ENCODE measurements around the gene VPS72.
"Not testable (repeated sequence)": the region's sequence is repeated elsewhere in the genome, so short reads cannot be mapped to it uniquely, and the experiment has no call there.

Gene VPS72, protein sequence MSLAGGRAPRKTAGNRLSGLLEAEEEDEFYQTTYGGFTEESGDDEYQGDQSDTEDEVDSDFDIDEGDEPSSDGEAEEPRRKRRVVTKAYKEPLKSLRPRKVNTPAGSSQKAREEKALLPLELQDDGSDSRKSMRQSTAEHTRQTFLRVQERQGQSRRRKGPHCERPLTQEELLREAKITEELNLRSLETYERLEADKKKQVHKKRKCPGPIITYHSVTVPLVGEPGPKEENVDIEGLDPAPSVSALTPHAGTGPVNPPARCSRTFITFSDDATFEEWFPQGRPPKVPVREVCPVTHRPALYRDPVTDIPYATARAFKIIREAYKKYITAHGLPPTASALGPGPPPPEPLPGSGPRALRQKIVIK

DNA sequence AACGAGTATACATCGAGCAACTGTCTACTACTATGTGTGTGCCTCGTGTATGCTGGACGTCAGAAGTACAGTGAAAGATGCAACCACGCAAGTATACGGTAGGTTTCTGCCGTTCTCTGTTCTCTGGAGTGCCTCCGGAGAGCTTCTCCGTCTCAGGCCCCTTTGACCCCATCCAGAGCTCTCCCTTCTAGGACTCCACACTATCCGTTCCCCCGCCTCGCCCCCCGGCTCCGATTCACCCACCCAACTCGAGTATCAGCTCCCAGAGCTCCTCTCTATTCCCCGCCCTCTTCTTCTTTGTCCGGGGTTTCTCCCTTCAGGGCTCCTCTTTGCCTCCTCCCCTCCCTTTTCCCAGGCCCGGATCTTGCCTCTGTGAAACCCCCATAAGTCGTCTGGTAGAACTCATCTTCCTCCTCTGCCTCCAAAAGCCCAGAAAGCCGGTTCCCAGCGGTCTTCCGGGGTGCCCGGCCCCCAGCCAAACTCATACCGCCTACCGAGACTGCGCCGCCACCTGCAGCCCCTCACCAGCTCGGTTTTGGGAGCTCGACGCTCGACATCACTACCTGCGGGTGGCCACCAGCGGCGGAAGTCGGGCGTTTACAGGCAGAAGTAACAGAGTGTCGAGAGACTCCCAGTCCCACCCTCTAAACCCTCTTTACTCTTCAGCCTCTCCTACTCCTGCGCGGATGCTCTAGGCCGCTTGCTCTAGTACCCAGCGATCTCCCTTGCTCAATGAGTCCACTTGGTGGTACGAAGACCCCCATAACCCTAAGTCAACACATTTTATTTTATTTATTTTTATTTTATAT is at the start of gene VPS72:
Gene VPS72 (minus strand): TSS at position 561 of the 809 bp plus-strand sequence. CDS start 76 bp downstream, at position 485.
- peak; percentile 93 for DNase-seq (ENCODE audit: low spot score)

DNA sequence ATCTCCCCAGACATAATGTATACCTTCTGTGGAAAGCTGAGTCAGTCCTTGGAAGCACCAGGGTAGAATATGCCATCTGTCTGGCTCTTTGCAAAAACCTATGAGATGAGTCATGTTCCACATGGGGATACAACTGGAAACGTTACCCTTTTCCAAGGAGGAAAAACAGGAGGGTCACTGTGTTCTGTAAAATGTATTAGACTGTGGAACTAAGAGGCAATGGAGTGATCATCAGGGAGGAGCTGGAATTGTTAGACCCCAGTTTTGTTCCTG is 48.4 kb upstream of the VPS72 start:
- DNase-seq (ENCODE audit: low spot score) = peak; percentile 96

DNA sequence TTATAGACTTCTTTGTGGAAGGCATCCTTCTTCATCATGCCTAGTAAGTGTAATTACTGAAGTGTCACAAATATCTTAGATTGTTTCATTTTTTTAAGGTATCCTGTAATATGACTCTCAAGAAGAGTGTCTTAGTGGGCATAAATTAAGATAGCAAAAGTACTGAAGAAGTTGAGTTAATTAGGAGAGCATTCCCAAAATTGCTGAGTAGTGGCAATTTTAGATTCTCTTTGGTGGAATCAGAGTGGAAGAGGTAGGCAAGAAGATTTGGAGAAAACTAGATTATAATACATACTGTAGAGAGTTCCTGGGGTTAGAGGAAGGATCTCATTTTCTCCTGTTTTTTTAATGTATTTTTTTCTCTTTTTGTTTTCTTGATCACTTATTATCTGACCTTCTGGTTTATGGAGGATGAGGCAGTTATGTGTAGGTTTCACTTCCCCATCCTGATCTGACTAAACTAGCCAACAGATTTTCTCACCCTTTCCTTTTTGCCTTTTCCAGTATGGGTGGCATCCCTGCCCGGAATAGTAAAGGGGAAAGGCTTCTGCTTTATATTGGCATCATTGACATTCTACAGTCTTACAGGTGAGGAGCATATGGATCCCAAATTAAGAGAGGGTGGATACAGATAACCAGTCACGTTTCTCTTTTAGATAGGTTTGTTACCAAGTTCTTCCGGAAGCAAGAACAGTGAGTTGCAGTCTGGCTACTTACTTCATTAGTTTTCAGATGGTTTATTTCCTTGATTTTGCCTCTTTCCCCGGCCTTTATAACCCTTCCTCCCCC is 47.9 kb upstream of the VPS72 start:
- DNase-seq (ENCODE audit: low spot score) = no peak

DNA sequence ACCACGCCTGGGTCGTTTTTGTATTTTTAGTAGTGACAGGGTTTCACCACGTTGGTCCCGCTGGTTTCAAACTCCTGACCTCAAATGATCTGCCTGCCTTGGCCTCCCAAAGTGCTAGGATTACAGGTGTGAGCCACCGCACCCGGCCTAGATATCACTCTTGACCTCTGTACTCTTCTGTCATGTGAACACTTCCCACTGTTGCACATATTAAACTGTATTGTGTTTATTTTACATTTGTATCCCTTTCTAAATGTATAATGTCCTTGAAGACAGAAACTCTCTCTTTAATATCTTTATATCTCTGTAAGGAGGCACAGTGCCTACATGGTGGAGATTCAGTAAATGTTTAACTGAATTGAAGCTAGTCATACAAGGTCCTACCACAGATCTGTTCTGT is 45.2 kb upstream of the VPS72 start:
- no peak for DNase-seq (ENCODE audit: low spot score)

DNA sequence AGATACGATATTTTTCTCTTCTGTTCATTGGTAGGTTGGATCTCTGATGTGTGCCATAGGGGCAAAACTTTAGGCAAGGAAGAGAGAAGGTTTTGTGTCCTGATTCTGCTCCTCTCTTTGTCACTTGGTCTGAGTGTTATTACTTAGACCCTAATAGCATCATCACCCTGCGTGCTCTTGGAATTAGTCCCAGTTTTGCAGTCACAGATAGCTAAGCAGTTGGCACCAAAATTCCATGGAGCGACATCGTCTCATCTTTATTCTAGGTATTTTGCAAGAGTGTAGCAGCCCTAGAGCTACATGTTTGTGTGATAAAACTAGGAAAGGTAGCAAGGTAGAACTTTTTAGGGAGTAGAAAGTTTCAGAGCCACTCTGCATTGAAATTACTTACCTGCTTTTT is 32.1 kb upstream of the VPS72 start:
- no peak for DNase-seq (ENCODE audit: low spot score)

DNA sequence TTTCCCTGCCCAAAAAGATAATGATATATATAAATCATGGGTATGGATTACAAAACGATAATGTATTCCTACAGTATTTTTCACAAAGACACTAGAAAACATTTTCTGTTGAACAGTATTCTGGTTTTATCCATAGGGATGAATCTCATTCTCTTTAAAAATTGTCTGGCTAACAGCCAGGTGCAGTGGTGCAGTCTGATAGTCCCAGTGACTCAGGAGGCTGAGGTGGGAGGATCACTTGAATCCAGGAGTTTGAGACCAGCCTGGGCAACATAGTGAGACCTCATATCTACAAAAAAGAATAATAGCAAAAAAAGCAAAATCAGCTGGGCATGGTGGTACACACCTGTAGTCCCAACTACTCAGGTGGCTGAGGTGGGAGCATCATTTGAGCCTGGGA is 31.6 kb upstream of the VPS72 start:
- DNase-seq (ENCODE audit: low spot score) = no peak

DNA sequence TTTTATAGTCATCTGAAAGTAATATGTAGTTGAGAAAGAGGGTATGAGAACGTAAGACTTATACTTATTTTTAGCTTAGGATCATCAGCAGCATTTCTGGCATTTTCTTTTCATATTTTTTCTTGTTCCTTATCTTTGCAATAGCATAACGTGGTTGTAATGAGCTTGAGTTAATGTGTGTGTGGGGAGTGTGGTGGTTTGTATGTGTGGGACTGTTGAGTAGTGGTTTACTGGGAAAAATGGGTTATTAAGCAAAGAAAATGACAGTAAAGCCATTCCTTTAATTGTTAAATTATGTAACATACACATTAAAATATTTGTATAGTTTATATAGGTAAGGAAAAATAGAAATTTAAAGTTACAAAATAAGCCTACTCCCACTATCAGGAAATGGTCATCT is 23.6 kb upstream of the VPS72 start:
- no peak for DNase-seq (ENCODE audit: low spot score)

DNA sequence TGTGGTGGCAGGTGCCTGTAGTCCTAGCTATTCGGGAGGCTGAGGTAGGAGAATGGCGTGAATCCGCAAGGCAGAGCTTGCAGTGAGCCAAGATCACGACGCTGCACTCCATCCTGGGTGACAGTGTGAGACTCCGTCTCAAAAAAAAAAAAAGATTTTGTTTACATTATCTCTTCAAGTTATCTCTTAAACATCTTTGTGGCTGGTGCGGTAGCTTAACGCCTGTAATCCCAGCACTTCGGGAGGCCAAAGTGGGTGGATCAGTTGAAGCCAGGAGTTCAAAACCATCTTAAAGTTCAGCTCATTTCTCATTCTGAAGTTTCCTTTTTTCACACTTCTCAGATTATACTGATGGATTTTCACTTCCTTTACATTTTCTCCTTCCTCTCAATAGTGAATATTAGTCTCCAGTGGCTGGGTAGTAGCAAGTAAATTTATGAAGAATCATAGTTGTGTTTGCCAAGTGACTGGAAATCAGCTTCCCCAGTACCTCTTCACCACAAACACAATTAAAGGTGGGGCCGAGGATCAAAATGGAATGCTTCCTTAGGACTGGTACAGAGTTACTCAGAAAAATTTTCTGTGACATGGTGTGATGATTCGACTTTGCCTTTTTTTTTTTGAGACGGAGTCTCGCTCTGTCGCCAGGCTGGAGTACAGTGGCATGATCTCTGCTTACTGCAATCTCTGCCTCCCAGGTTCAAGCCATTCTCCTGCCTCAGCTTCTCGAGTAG is 22.1 kb upstream of the VPS72 start:
- DNase-seq (ENCODE audit: low spot score) = no peak

DNA sequence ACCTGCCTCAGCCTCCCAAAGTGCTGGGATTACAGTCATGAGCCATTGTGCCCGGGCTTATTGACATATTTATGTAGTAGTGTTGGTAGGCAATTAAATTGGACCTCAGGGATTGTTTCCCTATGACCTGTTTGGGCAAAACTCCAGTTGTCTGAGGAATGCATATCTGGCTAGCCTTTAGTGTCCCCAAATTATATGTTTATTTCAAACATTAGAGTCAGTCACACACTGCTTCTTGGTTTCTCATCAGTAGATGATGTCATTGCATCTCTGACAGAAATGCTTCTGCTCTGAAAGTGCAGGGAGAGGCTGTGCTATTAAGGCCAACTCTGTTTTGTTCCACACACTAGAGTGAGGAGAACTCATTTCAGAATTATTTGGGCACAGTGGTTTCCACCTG is 20.8 kb upstream of the VPS72 start:
- DNase-seq (ENCODE audit: low spot score) = no peak

DNA sequence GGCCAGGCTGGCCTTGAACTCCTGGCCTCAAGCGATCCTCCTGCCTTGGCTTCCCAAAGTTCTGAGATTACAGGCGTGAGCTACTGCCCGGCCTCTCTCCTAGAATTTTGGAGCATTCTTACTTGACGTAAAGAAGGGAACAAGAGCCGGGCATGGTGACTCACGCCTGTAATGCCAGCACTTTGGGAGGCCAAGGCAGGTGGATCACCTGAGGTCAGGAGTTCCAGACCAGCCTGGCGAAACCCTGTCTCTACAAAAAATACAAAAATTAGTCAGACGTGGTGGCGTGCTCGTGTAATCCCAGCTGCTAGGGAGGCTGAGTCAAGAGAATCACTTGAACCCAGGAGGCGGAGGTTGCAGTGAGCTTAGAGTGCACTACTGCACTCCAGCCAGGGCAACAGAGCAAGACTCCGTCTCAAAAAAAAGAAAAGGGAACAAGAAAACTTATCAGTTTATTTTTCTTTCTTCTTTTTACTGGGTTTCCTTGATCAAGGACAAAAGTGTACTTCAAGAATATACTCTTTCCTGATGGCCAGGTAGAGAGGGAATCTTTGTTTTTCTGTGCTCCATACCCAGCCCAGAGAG is 15.5 kb upstream of the VPS72 start:
- not testable (repeated sequence) for DNase-seq (ENCODE audit: low spot score)

DNA sequence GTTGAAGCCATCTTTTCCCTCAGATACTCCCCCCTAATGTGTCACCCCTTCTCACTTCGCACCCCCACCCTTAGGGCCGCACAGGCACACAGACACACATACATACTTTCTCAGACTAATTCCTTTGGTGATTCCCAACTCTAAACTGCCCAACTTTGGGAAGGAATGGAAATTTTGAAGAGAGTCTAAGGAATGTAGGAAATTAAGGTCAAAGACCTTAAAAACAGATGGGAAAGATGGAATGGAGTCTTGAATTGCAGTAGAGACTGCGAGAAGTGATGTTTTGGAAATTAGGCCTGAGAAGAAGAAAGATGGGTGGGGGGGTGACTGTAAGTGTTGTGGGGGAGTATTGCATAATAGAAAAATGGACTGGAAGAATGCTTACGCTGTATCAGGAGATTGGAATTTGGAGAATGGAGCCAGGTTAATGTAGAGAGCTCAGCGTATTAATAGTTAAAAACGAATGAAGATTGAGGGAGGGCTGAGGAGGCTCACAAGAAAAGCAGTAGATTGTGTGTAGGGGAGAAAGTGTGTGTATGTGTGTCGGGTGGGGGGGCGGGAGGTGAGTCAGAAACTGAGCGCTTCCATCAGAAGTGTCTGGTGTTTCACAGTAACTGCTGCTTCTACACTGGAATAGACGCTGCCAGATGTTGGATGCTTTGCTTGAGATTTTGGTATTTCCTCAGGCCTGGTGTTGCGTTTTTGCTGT is 10.0 kb upstream of the VPS72 start:
- DNase-seq (ENCODE audit: low spot score) = peak; percentile 53

DNA sequence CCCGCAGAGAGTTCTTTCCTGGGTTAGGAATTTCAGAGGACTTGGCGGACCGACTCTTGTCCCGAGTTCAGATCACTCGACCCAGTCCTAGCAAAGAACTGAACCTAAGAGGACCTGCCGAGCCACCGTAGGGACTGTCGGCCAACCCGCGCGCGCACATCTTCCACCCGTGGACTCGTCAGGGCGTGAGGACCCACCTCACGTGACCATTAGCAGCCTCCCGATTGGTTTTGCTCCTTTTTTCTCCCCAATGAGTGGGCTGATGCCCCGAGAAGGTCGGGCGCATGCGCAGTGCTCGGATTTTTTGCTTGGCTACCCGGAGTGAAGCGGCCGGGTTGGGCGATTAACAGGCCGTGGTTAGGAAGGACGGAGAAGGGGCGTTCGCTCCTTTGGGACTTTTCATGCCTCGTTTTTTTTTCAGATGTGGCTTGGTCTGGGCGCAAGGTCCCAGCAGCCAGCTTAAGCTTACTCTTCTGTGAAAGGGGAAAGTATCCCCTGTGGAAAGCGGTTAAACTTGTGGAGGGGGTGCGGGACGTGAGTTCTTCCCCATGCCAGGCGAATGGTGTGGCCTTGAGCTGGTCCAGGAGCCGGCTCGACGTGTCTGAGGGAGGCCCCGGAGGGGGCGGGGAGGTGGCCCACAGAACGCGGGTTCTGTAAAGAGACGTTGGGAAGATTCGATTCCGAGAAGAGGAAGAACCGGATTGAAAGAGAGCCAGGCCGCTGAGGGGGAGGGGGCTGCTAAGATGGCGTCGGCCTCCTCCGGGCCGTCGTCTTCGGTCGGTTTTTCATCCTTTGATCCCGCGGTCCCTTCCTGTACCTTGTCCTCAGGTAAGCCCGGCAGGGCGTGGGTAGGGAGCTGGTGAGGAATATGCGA is 8.5 kb upstream of the VPS72 start, which contains the start of gene PIP5K1A:
Gene PIP5K1A (plus strand): TSS at position 299 of the 874 bp plus-strand sequence. CDS start 445 bp downstream, at position 744.
- DNase-seq (ENCODE audit: low spot score) = peak; percentile 100

DNA sequence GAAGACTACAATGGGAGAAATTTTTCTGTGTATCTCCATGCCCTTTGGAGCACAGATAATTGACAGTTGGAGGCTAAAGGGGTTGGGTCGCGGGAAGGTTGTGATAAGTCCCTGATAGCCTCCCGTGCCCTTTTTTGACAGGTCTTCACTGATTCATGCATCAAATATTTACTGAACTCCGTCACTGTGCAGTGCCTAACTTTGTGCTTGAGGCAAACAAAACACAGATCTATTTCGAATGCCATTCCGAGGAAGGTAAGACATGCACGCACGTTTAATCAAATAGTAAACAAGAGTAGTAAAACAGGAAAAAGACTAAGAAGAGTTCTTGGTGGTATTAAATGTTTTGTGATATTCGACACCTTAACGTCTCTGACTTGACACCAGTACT is 7.9 kb upstream of the VPS72 start:
- no peak for DNase-seq (ENCODE audit: low spot score)

DNA sequence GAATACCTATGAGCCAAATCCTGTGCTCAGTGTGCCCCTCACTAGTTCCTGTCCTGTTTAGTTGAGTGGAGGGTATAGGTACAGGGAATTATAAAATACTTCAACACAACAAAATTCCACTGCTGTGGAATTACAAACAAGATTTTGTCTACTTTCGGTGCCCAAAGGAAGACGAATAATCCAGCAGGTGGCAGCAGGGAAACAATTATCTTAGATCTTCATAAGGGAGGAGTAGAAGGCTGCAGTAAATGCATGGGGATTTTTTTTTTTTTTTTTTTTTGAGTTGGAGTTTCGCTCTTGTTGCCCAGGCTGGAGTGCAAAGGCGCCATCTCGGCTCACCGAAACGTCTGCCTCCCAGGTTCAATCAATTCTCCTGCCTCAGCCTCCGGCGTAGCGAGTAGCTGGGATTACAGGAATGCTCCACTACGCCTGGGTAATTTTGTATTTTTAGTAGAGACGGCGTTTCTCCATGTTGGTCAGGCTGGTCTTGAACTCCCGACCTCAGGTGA is 6.3 kb upstream of the VPS72 start:
- peak; percentile 90 for DNase-seq (ENCODE audit: low spot score)

DNA sequence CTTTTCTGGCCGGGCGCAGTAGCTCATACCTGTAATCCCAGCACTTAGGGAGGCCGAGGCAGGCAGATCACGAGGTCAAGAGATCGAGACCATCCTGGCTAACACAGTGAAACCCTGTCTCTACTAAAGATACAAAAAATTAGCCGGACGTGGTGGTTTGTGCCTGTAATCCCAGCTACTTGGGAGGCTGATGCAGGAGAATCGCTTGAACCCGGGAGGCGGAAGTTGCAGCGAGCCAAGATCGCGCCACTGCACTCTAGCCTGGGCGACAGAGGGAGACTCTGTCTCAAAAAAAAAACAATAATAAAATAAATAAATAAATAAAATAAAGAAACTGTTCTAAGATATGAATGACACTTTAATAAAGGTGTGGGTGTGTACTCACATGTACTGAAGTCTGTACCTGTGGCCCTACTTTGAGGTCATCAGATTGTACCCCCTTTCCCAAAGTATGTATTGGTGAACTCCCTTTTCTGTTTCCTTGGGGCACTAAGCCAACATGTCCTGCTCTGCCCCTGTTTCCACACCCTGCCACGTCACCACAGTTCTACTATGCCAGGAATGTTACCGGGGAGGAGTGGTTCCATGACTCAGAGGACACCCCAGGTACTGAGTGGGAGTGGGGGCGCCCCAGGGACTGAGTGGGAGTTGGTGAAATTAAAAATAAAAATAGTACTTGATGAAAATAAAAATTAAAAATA is 5.0 kb upstream of the VPS72 start:
- DNase-seq (ENCODE audit: low spot score) = peak; percentile 38

DNA sequence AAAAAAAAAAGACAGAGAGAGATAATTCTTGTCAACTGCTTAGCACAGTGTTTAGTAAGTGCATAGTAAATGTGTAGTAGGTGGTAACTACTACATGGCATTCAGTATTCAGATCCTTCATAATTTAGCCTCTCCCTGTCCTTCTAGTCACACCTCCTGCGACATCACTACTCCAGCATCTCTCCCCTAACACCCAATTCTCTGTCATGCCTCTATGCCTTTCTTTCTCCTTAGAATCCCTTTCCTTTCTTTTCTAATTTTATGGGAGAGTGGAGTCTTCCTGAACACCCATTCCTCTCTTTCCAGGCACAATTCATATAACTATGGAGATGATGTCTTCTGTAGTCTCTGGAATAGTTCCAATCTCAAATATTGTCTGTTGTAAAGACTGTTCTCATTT is 3.9 kb upstream of the VPS72 start:
- no peak for DNase-seq (ENCODE audit: low spot score)

DNA sequence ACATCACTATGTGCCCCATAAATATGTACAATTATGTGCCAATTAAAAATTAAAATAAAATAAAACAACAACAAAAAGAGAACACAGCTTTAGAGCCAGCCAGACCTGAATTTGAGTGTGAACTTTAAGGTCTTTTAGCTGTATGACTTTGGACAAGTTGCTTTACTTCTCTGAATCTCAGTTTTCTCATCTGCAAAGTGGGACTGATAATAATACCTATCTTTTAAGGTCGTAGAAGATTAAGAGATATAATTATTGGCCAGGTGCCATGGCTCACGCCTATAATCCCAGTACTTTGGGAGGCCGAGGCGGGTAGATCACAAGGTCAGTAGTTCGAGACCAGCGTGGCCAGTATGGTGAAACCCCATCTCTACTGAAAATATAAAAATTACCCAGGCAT is 3.3 kb upstream of the VPS72 start:
- no peak for DNase-seq (ENCODE audit: low spot score)

DNA sequence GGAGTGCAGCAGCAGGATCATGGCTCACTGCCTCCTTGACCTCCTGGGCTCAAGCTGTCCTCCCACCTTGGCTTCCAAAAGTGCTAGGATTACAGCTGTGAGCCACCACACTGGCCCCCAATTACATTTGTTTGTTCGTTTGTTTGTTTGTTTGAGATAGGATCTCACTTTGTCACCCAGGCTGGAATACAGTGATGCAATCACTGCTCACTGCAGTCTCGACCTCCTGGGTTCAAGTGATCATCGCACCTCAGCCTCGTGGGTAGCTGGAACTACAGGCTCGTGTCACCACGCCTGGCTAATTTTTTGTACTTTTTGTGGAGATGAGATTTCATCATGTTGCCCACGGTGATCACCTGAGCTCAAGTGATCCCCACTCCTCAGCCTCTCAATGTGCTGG is 2.0 kb upstream of the VPS72 start:
- DNase-seq (ENCODE audit: low spot score) = no peak

DNA sequence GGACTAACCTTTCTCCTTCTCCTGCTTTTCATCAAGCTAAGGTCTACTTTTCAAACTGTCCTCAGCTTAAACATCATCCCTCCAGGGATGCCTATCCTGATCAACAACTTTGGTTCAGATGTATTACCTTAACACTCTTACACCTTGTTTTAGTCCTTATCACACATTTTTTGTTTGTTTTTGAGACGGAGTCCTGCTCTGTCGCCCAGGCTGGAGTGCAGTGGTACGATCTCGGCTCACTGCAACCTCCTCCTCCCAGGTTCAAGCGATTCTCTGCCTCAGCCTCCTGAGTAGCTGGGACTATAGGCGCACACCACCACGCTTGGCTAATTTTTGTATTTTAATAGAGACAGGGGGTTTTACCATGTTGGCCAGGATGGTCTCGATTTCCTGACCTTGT is 1.3 kb downstream of the VPS72 start:
- DNase-seq (ENCODE audit: low spot score) = not testable (repeated sequence)

Data from COLO829 (cell line).